Lower lobe of right lung (tissue), 2 donors: ENCODE results near the gene ALKBH1. TPM values are rescaled to one million over a fixed set of nuclear protein-coding genes. Genes with fewer than 3 reads are reported as not detected.
A peak's percentile ranks its signal among the peaks of the same experiment; 100 is the strongest.
"Not testable (repeated sequence)": the region's sequence is repeated elsewhere in the genome, so short reads cannot be mapped to it uniquely, and the experiment has no call there.

Experiments
- ATAC-seq, 2 donors: fragments of 200-7000 bp; cut with Tn5 transposase; one replicate each; pipeline ENCODE4 v1.9.1; 2020 to 2022; ENCODE audit warnings: mild to moderate bottlenecking in 2 of 2, moderate library complexity in 2 of 2
- DNase-seq: peaks from one replicate; pipeline ENCODE4 v3.0.0-alpha.2; 2020
- H3K27ac ChIP-seq: fragments of 200-600 bp; one replicate; pipeline ENCODE4 v1.8.0; 2022
- H3K27me3 ChIP-seq: fragments of 200-600 bp; one replicate; pipeline ENCODE4 v1.8.0; 2022; ENCODE audit warnings: low read depth
- H3K36me3 ChIP-seq: fragments of 200-600 bp; one replicate; pipeline ENCODE4 v1.8.0; 2022; ENCODE audit warnings: mild to moderate bottlenecking
- H3K4me1 ChIP-seq: fragments of 200-600 bp; one replicate; pipeline ENCODE4 v1.8.0; 2022
- H3K4me3 ChIP-seq: fragments of 200-600 bp; one replicate; pipeline ENCODE4 v1.8.0; 2022; ENCODE audit warnings: mild to moderate bottlenecking
- H3K9me3 ChIP-seq: fragments of 200-600 bp; one replicate; pipeline ENCODE4 v1.8.0; 2022
- CTCF ChIP-seq: fragments of 200-600 bp; IDR thresholded peaks from one replicate; pipeline ENCODE4 v1.8.0; 2022; ENCODE audit warnings: antibody characterized with exemption, mild to moderate bottlenecking
- intact Hi-C: fragments of 100-400 bp; cut with DNase I; formaldehyde crosslinking; loops from one replicate; pipeline ENCODE4 v1.11.0; 2022
- long read RNA-seq: library from polyadenylated mRNA; unstranded; transcript quantifications from one replicate; pipeline ENCODE4 v2.0.0, GENCODE V29; 2021
- total RNA-seq: library from RNA; stranded (reverse); fragmentation: NEBNext Ultra II Directional; extraction: Animal tissue kit (Norgen Biotek cat#: 25700); gene quantifications from one replicate; pipeline ENCODE4 v1.2.1, GENCODE V29; 2021
- donor health status: DM: no; HTN: yes; CAD: no; lungs with severe emphysema.

The ALKBH1 gene
- 12.5 TPM for total RNA-seq
- long read RNA-seq, transcript ALKBH1-201 (6 exons, 2,594 nt) = major isoform, 6 of 9 reads
- long read RNA-seq, partial matches to known transcripts = 3 of 9 reads
- long read RNA-seq, other reads (novel, unspliced or antisense) = 0 of 9 reads

- Histone ChIP-seq H3K4me1 (peaks cover 31% of the 10 kb centered on the region), H3K9me3 (no peaks in the 10 kb centered on the region), H3K36me3 (peaks cover 52% of the 10 kb centered on the region), H3K27ac (peak within 1 kb of the TSS; percentile 78), H3K4me3 (peak within 1 kb of the TSS; percentile 96), H3K27me3 (no peaks in the 10 kb centered on the region)
- TF ChIP-seq CTCF = no peak
- DNase-seq = peak; percentile 90
- ATAC-seq = peak; percentile 96 to 99
- intact Hi-C loops = no loop called here
These were observed at the start of gene ALKBH1, which contains the start of gene SLIRP for GRCh38 chr14:77707724-77708408. Gene ALKBH1, minus strand, starts transcription at chr14:77708023. Its CDS starts 19 bp downstream, at chr14:77708004. Gene SLIRP, plus strand, starts transcription at chr14:77708103. Its CDS starts 9 bp downstream, at chr14:77708112.

- Histone ChIP-seq H3K9me3 (no peaks in the 10 kb centered on the region), H3K27me3 (no peaks in the 10 kb centered on the region), H3K36me3 (peaks cover 73% of the 10 kb centered on the region), H3K4me1 (peaks cover 24% of the 10 kb centered on the region), H3K27ac (no peak overlapping the region), H3K4me3 (no peak overlapping the region)
- no peak for DNase-seq
- TF ChIP-seq CTCF = no peak
- intact Hi-C loops = no loop called here
- ATAC-seq = no peak
These were observed 45.1 kb upstream of the ALKBH1 start for GRCh38 chr14:77752799-77753516.

GRCh38 chr14:77752266-77752665 lies 44.4 kb upstream of the ALKBH1 start:
- intact Hi-C loops = no loop called here
- ATAC-seq = no peak
- H3K36me3 ChIP-seq = peaks cover 78% of the 10 kb centered on the region

GRCh38 chr14:77747425-77747824 lies 39.6 kb upstream of the ALKBH1 start:
- DNase-seq, H3K27me3 ChIP-seq, ATAC-seq, H3K27ac ChIP-seq, intact Hi-C loops, H3K4me3 ChIP-seq, H3K9me3 ChIP-seq, H3K4me1 ChIP-seq: not testable (repeated sequence)
- H3K36me3 ChIP-seq = peaks cover 89% of the 10 kb centered on the region

More at GRCh38 chr14:77752266-77752665, 44.4 kb upstream of the ALKBH1 start:
- Histone ChIP-seq H3K27me3 (no peaks in the 10 kb centered on the region), H3K4me1 (peaks cover 17% of the 10 kb centered on the region), H3K9me3 (no peaks in the 10 kb centered on the region), H3K27ac (no peak overlapping the region), H3K4me3 (no peak overlapping the region)
- no peak for TF ChIP-seq CTCF
- no peak for DNase-seq

- TF ChIP-seq CTCF = no peak
- no peak overlapping the region for H3K4me3 ChIP-seq
- H3K27ac ChIP-seq = no peak overlapping the region
- H3K9me3 ChIP-seq = no peaks in the 10 kb centered on the region
- intact Hi-C loops = no loop called here
- DNase-seq (no peak), ATAC-seq (no peak)
- no peaks in the 10 kb centered on the region for H3K27me3 ChIP-seq
- no peaks in the 10 kb centered on the region for H3K4me1 ChIP-seq
- peaks cover 90% of the 10 kb centered on the region for H3K36me3 ChIP-seq
These were observed 38.4 kb upstream of the ALKBH1 start for GRCh38 chr14:77746064-77746702.
